Testis (tissue), 3 donors: ENCODE results near the gene ADPGK. TPM values are rescaled to one million over a fixed set of nuclear protein-coding genes. Genes with fewer than 3 reads are reported as not detected.

ENCODE experiments used
- DNase-seq: peaks from one replicate; pipeline ENCODE4 v3.0.0-alpha.2; 2019
- H3K27ac ChIP-seq, 2 donors: fragments of 200-600 bp; sonication (generic); one replicate each; pipeline ENCODE4 v1.5.1; 2019
- H3K27me3 ChIP-seq: fragments of 200-600 bp; sonication (generic); one replicate; pipeline ENCODE4 v1.5.1; 2019
- H3K36me3 ChIP-seq: fragments of 200-600 bp; sonication (generic); one replicate; pipeline ENCODE4 v1.5.1; 2017; ENCODE audit warnings: low read depth; ENCODE audit errors: missing control alignments
- H3K4me1 ChIP-seq: fragments of 200-600 bp; sonication (generic); one replicate; pipeline ENCODE4 v1.5.1; 2019
- H3K4me3 ChIP-seq, 2 donors: fragments of 200-600 bp; sonication (generic); one replicate each; pipeline ENCODE4 v1.5.1; 2017 to 2019
- H3K9me3 ChIP-seq: fragments of 200-600 bp; sonication (generic); one replicate; pipeline ENCODE4 v1.5.1; 2017
- CTCF ChIP-seq, 3 experiments: fragments of 450-650 bp in 2 of 3; fragments of 200-600 bp in 1 of 3; sonication (generic) in 1 of 3; IDR thresholded peaks; one replicate each; pipeline ENCODE4 v1.5.1; 2016 to 2019; ENCODE audit warnings: antibody characterized with exemption in 3 of 3, mild to moderate bottlenecking in 2 of 3, moderate library complexity in 1 of 3
- POLR2A ChIP-seq: fragments of 450-650 bp; IDR thresholded peaks from one replicate; pipeline ENCODE4 v1.6.1; 2017; ENCODE audit warnings: antibody characterized with exemption, mild to moderate bottlenecking, moderate library complexity
- WGBS, 2 donors: methylation state at CpG; one replicate each; pipeline ENCODE4 v1.1.5; 2018; 5-methylcytosine and 5-hydroxymethylcytosine counted together
- intact Hi-C: fragments of 100-400 bp; cut with DNase I; formaldehyde crosslinking; loops from one replicate; pipeline ENCODE4 v1.15.1; 2023; ENCODE audit warnings: low total_unique reads
- polyA plus RNA-seq: library from polyadenylated mRNA; stranded (reverse); fragments of 350-450 nt; fragmentation: Illumina TruSeq; extraction: RNeasy Lipid Tissue Mini Kit (QIAGEN cat#74804); gene quantifications from one replicate; pipeline ENCODE4 v1.2.3, GENCODE V29; 2014; ENCODE audit warnings: low read depth, low replicate concordance; ENCODE audit not compliant: insufficient read depth
- total RNA-seq, 2 donors: library from RNA; depleted of rRNA; stranded (reverse); fragments of >200 nt; gene quantifications; one replicate each; pipeline ENCODE4 v1.2.3, GENCODE V29; 2016

The ADPGK gene
- total and polyA plus RNA-seq, 3 donors from 2014 or later: 39.1 to 59.9 (median 55.6) TPM

- no peak overlapping the region for H3K27ac ChIP-seq
- intact Hi-C loops: no loop called here
- no peak overlapping the region for H3K4me3 ChIP-seq
- WGBS, 2 donors: 64 to 84% methylated on average over 1 of the region's 1 CpG
- H3K27me3 ChIP-seq: no peaks in the 10 kb centered on the region
- TF ChIP-seq POLR2A (no peak), CTCF (IDR thresholded peaks at IDR 0.05) (no peak)
- no peaks in the 10 kb centered on the region for H3K36me3 ChIP-seq
- H3K4me1 ChIP-seq: no peaks in the 10 kb centered on the region
- H3K9me3 ChIP-seq: no peaks in the 10 kb centered on the region
- no peak for DNase-seq
Measured at GRCh38 chr15:72771329-72771725, 12.2 kb downstream of the ADPGK start.

- H3K9me3 ChIP-seq: no peaks in the 10 kb centered on the region
- no peak overlapping the region for H3K4me3 ChIP-seq
- H3K27ac ChIP-seq: no peak overlapping the region
- DNase-seq: no peak
- intact Hi-C loops: no loop called here
- no peak for TF ChIP-seq POLR2A
- TF ChIP-seq CTCF (IDR thresholded peaks at IDR 0.05): no peak
- H3K27me3 ChIP-seq: no peaks in the 10 kb centered on the region
- WGBS, 2 donors: 88 to 92% methylated on average over 6 of the region's 6 CpGs
- H3K36me3 ChIP-seq: no peaks in the 10 kb centered on the region
- H3K4me1 ChIP-seq: no peaks in the 10 kb centered on the region
Measured at GRCh38 chr15:72770673-72771328, 12.8 kb downstream of the ADPGK start.

GRCh38 chr15:72766780-72767179 is 16.8 kb downstream of the ADPGK start:
- intact Hi-C loops: no loop called here

GRCh38 chr15:72766025-72766424 is 17.5 kb downstream of the ADPGK start:
- no peak for DNase-seq
- intact Hi-C loops: no loop called here
- H3K27ac ChIP-seq: no peak overlapping the region
- H3K36me3 ChIP-seq: no peaks in the 10 kb centered on the region
- H3K9me3 ChIP-seq: no peaks in the 10 kb centered on the region
- H3K4me1 ChIP-seq: no peaks in the 10 kb centered on the region
- H3K4me3 ChIP-seq: no peak overlapping the region
- no peak for TF ChIP-seq POLR2A
- no peak for TF ChIP-seq CTCF (IDR thresholded peaks at IDR 0.05)
- H3K27me3 ChIP-seq: no peaks in the 10 kb centered on the region
- 98 to 99% methylated on average over 2 of the region's 2 CpGs for WGBS, 2 donors

More at GRCh38 chr15:72766780-72767179, 16.8 kb downstream of the ADPGK start:
- Histone ChIP-seq H3K36me3 (no peaks in the 10 kb centered on the region), H3K27ac (no peak overlapping the region), H3K27me3 (no peaks in the 10 kb centered on the region), H3K9me3 (no peaks in the 10 kb centered on the region), H3K4me1 (no peaks in the 10 kb centered on the region), H3K4me3 (no peak overlapping the region)
- no peak for DNase-seq
- no peak for TF ChIP-seq POLR2A
- TF ChIP-seq CTCF (IDR thresholded peaks at IDR 0.05): no peak
- 96 to 97% methylated on average over 2 of the region's 2 CpGs for WGBS, 2 donors

- no peaks in the 10 kb centered on the region for H3K4me1 ChIP-seq
- TF ChIP-seq POLR2A (no peak), CTCF (IDR thresholded peaks at IDR 0.05) (no peak)
- H3K36me3 ChIP-seq: no peaks in the 10 kb centered on the region
- intact Hi-C loops: no loop called here
- no peak for DNase-seq
- no peak overlapping the region for H3K4me3 ChIP-seq
- WGBS, 2 donors: 94 to 96% methylated on average over 3 of the region's 3 CpGs
- no peaks in the 10 kb centered on the region for H3K9me3 ChIP-seq
- no peaks in the 10 kb centered on the region for H3K27me3 ChIP-seq
- H3K27ac ChIP-seq: no peak overlapping the region
Measured at GRCh38 chr15:72764656-72765055, 18.9 kb downstream of the ADPGK start.
